Left ventricle myocardium inferior (tissue), 1 donor: ENCODE results near the gene PPP1R12B. TPM values are rescaled to one million over a fixed set of nuclear protein-coding genes. Genes with fewer than 3 reads are reported as not detected.
A peak's percentile ranks its signal among the peaks of the same experiment; 100 is the strongest.
"Not testable (repeated sequence)": the region's sequence is repeated elsewhere in the genome, so short reads cannot be mapped to it uniquely, and the experiment has no call there.

Experiments used
- DNase-seq: peaks from one replicate; pipeline ENCODE4 v3.0.0-alpha.2; 2020
- H3K27ac ChIP-seq: fragments of 200-600 bp; replicated peaks from 2 replicates; pipeline ENCODE4 v1.8.0; 2021
- H3K27me3 ChIP-seq: fragments of 200-600 bp; 2 replicates; pipeline ENCODE4 v1.8.0; 2021; ENCODE audit warnings: low read depth
- H3K36me3 ChIP-seq: fragments of 200-600 bp; 2 replicates; pipeline ENCODE4 v1.8.0; 2021
- H3K4me1 ChIP-seq: fragments of 200-600 bp; 2 replicates; pipeline ENCODE4 v1.8.0; 2021
- H3K4me3 ChIP-seq: fragments of 200-600 bp; 2 replicates; pipeline ENCODE4 v1.8.0; 2021; ENCODE audit warnings: mild to moderate bottlenecking, moderate library complexity
- H3K9me3 ChIP-seq: fragments of 200-600 bp; replicated peaks from 2 replicates; pipeline ENCODE4 v1.8.0; 2021
- intact Hi-C: fragments of 100-400 bp; cut with micrococcal nuclease; formaldehyde crosslinking; loops from one replicate; pipeline ENCODE4 v1.11.0; 2022
- total RNA-seq: library from RNA; stranded (reverse); fragmentation: NEBNext Ultra II Directional; extraction: Animal tissue kit (Norgen Biotek cat#: 25700); gene quantifications from one replicate; pipeline ENCODE4 v1.2.1, GENCODE V29; 2021
- TF ChIP-seq, protein P1 (sequence below): fragments of 200-600 bp; IDR thresholded peaks from 2 replicates; pipeline ENCODE4 v1.8.0; 2021; ENCODE audit warnings: antibody characterized with exemption, mild to moderate bottlenecking, borderline replicate concordance
- donor health status: DM: no; HTN: yes; CAD: no; lungs with severe emphysema.

The PPP1R12B gene
- total RNA-seq, 1 donor from 2014 or later: 706 TPM

DNA sequence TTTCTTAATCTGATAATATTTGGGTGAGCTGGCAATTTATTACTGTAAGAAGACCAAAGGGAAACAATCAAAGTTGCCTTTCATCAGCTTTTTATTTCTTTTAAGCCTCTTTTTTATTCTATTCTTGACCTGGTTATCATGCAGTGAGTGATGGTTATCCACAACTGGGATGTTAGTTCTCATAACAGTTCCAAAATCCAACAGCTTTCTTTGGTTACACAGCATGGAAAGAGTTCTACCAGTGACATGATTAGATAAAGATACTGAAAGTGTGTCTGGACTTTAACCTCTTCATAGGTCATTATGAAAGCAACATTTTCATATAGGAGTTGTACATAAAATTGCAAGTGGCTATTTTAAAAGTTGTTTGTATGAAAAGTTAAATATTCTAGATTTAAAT lies 198.7 kb downstream of the PPP1R12B start:
- Histone ChIP-seq H3K36me3 (peaks cover 4% of the 10 kb centered on the region), H3K4me1 (peaks cover 97% of the 10 kb centered on the region), H3K4me3 (no peak overlapping the region), H3K27ac (peak overlapping the region; percentile 65), H3K9me3 (no peaks in the 10 kb centered on the region), H3K27me3 (no peaks in the 10 kb centered on the region)
- intact Hi-C loops: no loop called here
- TF ChIP-seq, protein P1, sequence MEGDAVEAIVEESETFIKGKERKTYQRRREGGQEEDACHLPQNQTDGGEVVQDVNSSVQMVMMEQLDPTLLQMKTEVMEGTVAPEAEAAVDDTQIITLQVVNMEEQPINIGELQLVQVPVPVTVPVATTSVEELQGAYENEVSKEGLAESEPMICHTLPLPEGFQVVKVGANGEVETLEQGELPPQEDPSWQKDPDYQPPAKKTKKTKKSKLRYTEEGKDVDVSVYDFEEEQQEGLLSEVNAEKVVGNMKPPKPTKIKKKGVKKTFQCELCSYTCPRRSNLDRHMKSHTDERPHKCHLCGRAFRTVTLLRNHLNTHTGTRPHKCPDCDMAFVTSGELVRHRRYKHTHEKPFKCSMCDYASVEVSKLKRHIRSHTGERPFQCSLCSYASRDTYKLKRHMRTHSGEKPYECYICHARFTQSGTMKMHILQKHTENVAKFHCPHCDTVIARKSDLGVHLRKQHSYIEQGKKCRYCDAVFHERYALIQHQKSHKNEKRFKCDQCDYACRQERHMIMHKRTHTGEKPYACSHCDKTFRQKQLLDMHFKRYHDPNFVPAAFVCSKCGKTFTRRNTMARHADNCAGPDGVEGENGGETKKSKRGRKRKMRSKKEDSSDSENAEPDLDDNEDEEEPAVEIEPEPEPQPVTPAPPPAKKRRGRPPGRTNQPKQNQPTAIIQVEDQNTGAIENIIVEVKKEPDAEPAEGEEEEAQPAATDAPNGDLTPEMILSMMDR: no peak
- no peak for DNase-seq

DNA sequence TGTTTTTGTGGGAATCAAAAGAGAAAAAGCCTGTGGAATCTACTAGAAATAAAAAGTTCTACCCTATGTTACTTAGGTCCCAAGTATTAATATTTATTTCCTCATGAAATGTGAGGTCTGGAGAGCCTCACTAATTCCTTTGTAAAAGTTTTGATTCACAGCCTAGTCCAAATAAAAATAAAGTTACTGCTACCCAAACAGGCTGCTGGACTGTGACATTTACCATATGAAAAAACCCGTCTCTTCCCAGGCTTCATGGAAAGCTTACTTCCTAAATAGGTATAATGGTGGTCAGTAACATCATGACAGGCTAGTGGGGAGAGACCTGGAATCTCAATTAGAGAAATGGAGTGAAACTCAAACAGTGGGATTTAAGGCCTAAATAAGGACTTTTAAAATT lies 201.6 kb downstream of the PPP1R12B start:
- DNase-seq, intact Hi-C loops, H3K36me3 ChIP-seq, H3K27me3 ChIP-seq, H3K9me3 ChIP-seq, H3K4me3 ChIP-seq: not testable (repeated sequence)
- peaks cover 97% of the 10 kb centered on the region for H3K4me1 ChIP-seq
- peak overlapping the region; percentile 25 for H3K27ac ChIP-seq

DNA sequence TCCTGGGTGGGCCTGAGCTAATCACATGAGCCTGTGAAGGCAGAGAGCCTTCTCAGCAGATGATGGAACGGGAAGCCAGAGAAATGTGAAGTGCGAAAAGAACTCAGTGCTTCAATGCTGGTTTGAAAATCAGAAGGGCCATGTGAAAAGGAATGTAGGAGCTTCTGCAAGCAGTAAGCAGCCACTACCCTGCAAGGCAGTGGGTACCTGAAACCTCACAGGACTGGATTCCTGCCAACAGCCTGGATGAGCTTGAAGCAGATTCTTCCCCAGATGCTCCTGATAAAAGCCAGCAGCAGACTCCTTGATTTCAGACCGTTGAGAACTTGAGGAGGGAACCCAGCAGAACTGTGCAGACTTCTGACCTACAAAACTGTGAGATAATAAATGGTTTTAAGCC lies 203.2 kb downstream of the PPP1R12B start:
- H3K36me3 ChIP-seq: peaks cover 4% of the 10 kb centered on the region
- H3K4me3 ChIP-seq: no peak overlapping the region
- H3K27me3 ChIP-seq: no peaks in the 10 kb centered on the region
- DNase-seq: no peak
- TF ChIP-seq, protein P1: no peak
- peaks cover 96% of the 10 kb centered on the region for H3K4me1 ChIP-seq
- H3K9me3 ChIP-seq: no peaks in the 10 kb centered on the region
- peak overlapping the region; percentile 66 for H3K27ac ChIP-seq
- intact Hi-C loops: no loop called here

DNA sequence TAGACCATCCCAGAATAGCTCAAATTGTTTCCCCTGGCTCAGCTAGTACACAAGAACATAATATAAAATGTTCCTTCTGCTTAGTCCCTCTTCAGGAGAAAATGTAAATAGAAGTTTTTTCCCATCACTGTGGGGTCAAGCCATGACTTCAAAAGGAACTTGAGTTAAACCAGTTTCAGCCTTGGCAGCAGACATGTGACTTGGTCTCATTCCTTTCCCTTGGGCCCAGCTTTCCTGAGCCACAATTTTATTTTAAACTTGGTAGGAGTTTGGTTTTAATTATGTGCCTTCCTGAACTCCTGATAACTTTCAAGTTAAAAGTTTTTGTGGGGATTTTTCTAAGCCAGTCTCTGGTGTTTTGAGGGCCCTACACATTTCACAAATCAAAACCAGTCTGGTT lies 204.1 kb downstream of the PPP1R12B start:
- peak overlapping the region; percentile 66 for H3K27ac ChIP-seq
- H3K36me3 ChIP-seq, H3K4me3 ChIP-seq, H3K9me3 ChIP-seq, DNase-seq, H3K27me3 ChIP-seq, intact Hi-C loops: not testable (repeated sequence)
- H3K4me1 ChIP-seq: peaks cover 96% of the 10 kb centered on the region

DNA sequence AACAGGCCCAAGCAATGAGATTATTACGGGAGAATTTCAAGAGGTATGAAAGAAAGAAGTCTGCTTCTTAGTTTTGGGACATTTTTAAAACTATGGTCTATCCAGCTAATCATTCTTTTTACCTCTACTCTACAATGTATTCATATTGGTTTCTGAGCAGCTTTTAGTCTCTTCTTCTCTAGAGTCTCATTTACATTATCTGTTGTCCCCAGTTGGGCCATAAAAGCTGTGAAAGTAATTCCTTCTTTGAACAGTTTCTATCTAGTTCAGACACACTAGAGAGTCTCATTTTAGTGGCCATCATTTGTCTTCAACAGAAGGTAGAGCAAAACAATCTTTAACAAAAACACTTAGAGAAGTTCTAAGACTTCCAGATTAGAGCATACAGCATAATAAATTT lies 204.6 kb downstream of the PPP1R12B start:
- H3K9me3 ChIP-seq, H3K4me3 ChIP-seq, H3K27me3 ChIP-seq, DNase-seq, H3K36me3 ChIP-seq, intact Hi-C loops: not testable (repeated sequence)
- Histone ChIP-seq H3K27ac (peak overlapping the region; percentile 66), H3K4me1 (peaks cover 96% of the 10 kb centered on the region)

DNA sequence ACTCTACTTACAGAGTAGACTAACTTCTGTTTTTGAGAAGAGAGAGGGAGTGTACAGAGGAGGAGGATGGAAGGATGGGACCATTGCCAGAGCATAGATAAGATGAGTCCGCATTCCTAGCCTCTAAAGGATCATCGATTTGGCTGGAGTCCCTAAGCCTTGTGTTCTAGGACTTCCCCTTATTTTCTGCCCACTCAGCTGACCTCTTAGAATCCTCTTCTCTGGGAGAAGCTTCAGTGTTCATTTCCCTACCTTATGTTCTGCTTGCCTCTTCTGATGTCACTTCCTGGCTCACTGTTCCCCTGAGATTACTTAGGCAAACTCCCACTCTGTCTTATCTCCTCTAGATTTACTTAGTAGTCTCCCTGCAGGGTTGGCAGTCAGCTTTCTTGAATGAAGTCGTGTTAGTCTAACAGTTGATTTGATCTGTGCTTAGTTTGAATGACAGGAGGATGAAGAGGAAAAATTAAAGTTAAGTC lies 205.1 kb downstream of the PPP1R12B start:
- Histone ChIP-seq H3K27ac (peak overlapping the region; percentile 66), H3K4me1 (peaks cover 96% of the 10 kb centered on the region), H3K27me3 (no peaks in the 10 kb centered on the region), H3K36me3 (peaks cover 4% of the 10 kb centered on the region), H3K4me3 (no peak overlapping the region), H3K9me3 (no peaks in the 10 kb centered on the region)
- intact Hi-C loops: no loop called here
- TF ChIP-seq, protein P1: no peak
- DNase-seq: no peak

DNA sequence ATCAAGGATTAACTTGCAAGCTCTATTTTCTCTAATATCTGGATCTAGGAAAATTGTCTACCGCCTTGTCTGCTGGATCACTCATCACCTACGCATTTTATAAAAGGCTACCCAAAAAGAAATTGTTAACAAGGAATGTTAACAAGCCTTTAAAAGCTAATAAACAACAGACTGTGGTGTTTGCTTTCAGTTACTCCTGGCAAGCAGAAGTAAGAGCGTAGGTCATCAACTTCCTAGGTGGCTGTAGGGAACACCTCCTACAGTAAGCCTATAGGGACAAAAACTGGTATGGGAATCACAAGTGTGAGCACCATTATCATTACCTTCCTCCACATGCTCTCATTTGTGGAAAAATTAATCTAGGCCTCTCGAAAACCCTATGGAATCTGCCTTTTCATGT lies 206.1 kb downstream of the PPP1R12B start:
- peaks cover 97% of the 10 kb centered on the region for H3K4me1 ChIP-seq
- intact Hi-C loops, H3K36me3 ChIP-seq, H3K9me3 ChIP-seq, H3K4me3 ChIP-seq, H3K27me3 ChIP-seq, DNase-seq: not testable (repeated sequence)
- H3K27ac ChIP-seq: peak overlapping the region; percentile 66

DNA sequence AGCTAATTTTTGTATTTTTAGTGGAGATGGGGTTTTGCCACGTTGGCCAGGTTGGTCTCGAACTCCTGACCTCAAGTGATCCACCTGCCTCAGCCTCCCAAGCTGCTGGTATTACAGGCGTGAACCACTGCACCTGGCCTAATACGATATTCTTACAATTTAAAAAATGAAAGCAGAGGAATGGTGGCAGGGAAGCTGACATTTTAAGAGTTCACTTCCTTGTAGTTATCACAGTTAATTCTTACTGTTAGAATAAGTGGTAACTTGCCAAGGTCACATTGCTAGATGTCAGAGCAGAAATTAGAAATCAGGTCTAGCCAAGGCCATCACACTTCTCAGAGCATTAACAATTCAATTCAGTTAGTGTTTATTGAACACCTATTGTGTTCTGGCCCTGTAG lies 207.5 kb downstream of the PPP1R12B start:
- H3K4me3 ChIP-seq, H3K27me3 ChIP-seq, intact Hi-C loops, DNase-seq, H3K36me3 ChIP-seq, H3K9me3 ChIP-seq: not testable (repeated sequence)
- peak overlapping the region; percentile 55 for H3K27ac ChIP-seq
- peaks cover 96% of the 10 kb centered on the region for H3K4me1 ChIP-seq

DNA sequence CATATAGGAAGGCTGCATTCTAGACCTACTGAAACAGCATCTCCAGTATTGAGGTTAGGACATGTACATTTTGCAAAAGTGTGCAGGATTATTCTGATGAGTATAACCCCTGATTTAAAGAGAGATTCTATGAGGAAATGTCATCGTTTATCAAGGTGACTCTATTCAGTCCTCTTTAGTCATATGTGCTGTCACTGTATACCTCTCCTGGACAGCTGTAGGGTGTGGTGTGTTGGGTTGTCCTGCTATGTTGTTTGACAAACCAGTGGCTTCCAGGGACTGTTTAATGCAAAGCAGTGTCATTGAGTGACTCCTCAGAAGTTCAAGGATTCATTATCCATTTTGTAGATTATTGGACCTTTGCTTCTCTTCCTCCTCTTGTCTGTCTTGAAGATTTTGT lies 209.2 kb downstream of the PPP1R12B start:
- H3K27ac ChIP-seq: peak overlapping the region; percentile 55

More for the DNA sequence above, 209.2 kb downstream of the PPP1R12B start:
- H3K4me3 ChIP-seq, H3K36me3 ChIP-seq, DNase-seq, H3K9me3 ChIP-seq, intact Hi-C loops, H3K27me3 ChIP-seq: not testable (repeated sequence)
- H3K4me1 ChIP-seq: peaks cover 98% of the 10 kb centered on the region
